Activated naive CD4-positive, alpha-beta T cell treated with anti-CD3 and anti-CD28 coated beads for 36 hours (primary cell): ENCODE measurements around the gene LRR1. TPM values are rescaled to one million over a fixed set of nuclear protein-coding genes. Genes with fewer than 3 reads are reported as not detected.
"Not testable (repeated sequence)": the region's sequence is repeated elsewhere in the genome, so short reads cannot be mapped to it uniquely, and the experiment has no call there.

Experiments used
- CTCF ChIA-PET: fragments of 350-600 bp; sonication (Branson Sonifier 250); formaldehyde crosslinking; loops from one replicate; lab custom pipeline; 2021; ENCODE audit warnings: antibody characterized with exemption; lab: Charles Lee
- DNase-seq: peaks from one replicate; pipeline ENCODE4 v3.0.0-alpha.2; 2020
- H3K27ac Mint-ChIP-seq: one replicate; pipeline ENCODE4 v1.8.0; 2021; ENCODE audit warnings: mild to moderate bottlenecking, mixed read lengths
- H3K27me3 Mint-ChIP-seq: one replicate; pipeline ENCODE4 v1.8.0; 2021; ENCODE audit warnings: low read depth, mixed read lengths
- H3K36me3 Mint-ChIP-seq: one replicate; pipeline ENCODE4 v1.8.0; 2021; ENCODE audit warnings: low read depth, mixed read lengths
- H3K4me1 Mint-ChIP-seq: one replicate; pipeline ENCODE4 v1.8.0; 2021; ENCODE audit warnings: low read depth, mixed read lengths
- H3K4me3 Mint-ChIP-seq: one replicate; pipeline ENCODE4 v1.8.0; 2021; ENCODE audit warnings: mild to moderate bottlenecking, moderate library complexity, mixed read lengths
- H3K9me3 Mint-ChIP-seq: one replicate; pipeline ENCODE4 v1.8.0; 2021; ENCODE audit warnings: mixed read lengths
- intact Hi-C: fragments of 100-400 bp; cut with micrococcal nuclease; formaldehyde crosslinking; loops from one replicate; pipeline ENCODE4 v1.15.1; 2023
- total RNA-seq, 2 experiments: library from RNA; stranded (reverse); gene quantifications; one replicate each; pipeline ENCODE4 v1.2.3, GENCODE V29; 2021

LRR1 gene
- total RNA-seq, 2 experiments from 2014 or later, result 47.7 to 49.1 TPM

GRCh38 chr14:49578141-49578540, 20.6 kb upstream of the LRR1 start:
- Mint-ChIP-seq H3K4me3 (no peak overlapping the region), H3K9me3 (no peaks in the 10 kb centered on the region), H3K27me3 (no peaks in the 10 kb centered on the region), H3K36me3 (peaks cover 53% of the 10 kb centered on the region), H3K4me1 (peaks cover 61% of the 10 kb centered on the region), H3K27ac (no peak overlapping the region)
- intact Hi-C loops, result no loop called here
- CTCF ChIA-PET, result interaction anchor here (1.7 kb wide), 1 partner anchor 116 kb away, joined by 6 read pairs; no protein-coding TSS in a partner anchor
- DNase-seq, result no peak

- intact Hi-C loops, result no loop called here
- Mint-ChIP-seq H3K4me3 (no peak overlapping the region), H3K9me3 (no peaks in the 10 kb centered on the region), H3K27me3 (no peaks in the 10 kb centered on the region), H3K27ac (no peak overlapping the region), H3K4me1 (peaks cover 65% of the 10 kb centered on the region), H3K36me3 (peaks cover 57% of the 10 kb centered on the region)
- CTCF ChIA-PET, result interaction anchor here (1.0 to 1.7 kb wide), 2 partner anchors 30 to 118 kb away, joined by 3 to 6 read pairs; no protein-coding TSS in a partner anchor
- DNase-seq, result no peak
Observed at GRCh38 chr14:49579841-49580240, 18.9 kb upstream of the LRR1 start.

GRCh38 chr14:49581209-49582112, 17.3 kb upstream of the LRR1 start:
- Mint-ChIP-seq H3K36me3 (peaks cover 72% of the 10 kb centered on the region), H3K9me3 (no peaks in the 10 kb centered on the region), H3K27ac (peak overlapping the region; percentile 54), H3K4me3 (no peak overlapping the region), H3K4me1 (peaks cover 61% of the 10 kb centered on the region), H3K27me3 (peaks cover 3% of the 10 kb centered on the region)
- intact Hi-C loops, result no loop called here
- no peak for DNase-seq
- CTCF ChIA-PET, result interaction anchor here (0.7 kb wide), 1 partner anchor 766 kb away, joined by 4 read pairs; no protein-coding TSS in a partner anchor

- H3K27me3 Mint-ChIP-seq, result peaks cover 3% of the 10 kb centered on the region
- intact Hi-C loops, result no loop called here
- peak overlapping the region; percentile 47 for H3K27ac Mint-ChIP-seq
- CTCF ChIA-PET, result interaction anchor here (1.3 kb wide), 1 partner anchor 42 kb away, joined by 4 read pairs; no protein-coding TSS in a partner anchor
- no peaks in the 10 kb centered on the region for H3K9me3 Mint-ChIP-seq
- H3K4me1 Mint-ChIP-seq, result peaks cover 59% of the 10 kb centered on the region
- no peak for DNase-seq
- peaks cover 67% of the 10 kb centered on the region for H3K36me3 Mint-ChIP-seq
- H3K4me3 Mint-ChIP-seq, result no peak overlapping the region
Observed at GRCh38 chr14:49582113-49582977, 16.4 kb upstream of the LRR1 start.

GRCh38 chr14:49583629-49584028, 15.1 kb upstream of the LRR1 start:
- CTCF ChIA-PET, result interaction anchor here (1.3 kb wide), 1 partner anchor 41 kb away, joined by 4 read pairs; no protein-coding TSS in a partner anchor

GRCh38 chr14:49584058-49584457, 14.7 kb upstream of the LRR1 start:
- CTCF ChIA-PET, result no interaction called here
- Mint-ChIP-seq H3K4me3 (peak overlapping the region; percentile 87), H3K9me3 (no peaks in the 10 kb centered on the region), H3K4me1 (peaks cover 49% of the 10 kb centered on the region), H3K36me3 (peaks cover 57% of the 10 kb centered on the region), H3K27ac (peak overlapping the region; percentile 75), H3K27me3 (peaks cover 3% of the 10 kb centered on the region)
- intact Hi-C loops, result no loop called here
- DNase-seq, result no peak

More at GRCh38 chr14:49583629-49584028, 15.1 kb upstream of the LRR1 start:
- Mint-ChIP-seq H3K9me3 (no peaks in the 10 kb centered on the region), H3K4me1 (peaks cover 52% of the 10 kb centered on the region), H3K27ac (peak overlapping the region; percentile 75), H3K27me3 (peaks cover 3% of the 10 kb centered on the region), H3K36me3 (peaks cover 59% of the 10 kb centered on the region), H3K4me3 (peak overlapping the region; percentile 87)
- no peak for DNase-seq
- intact Hi-C loops, result no loop called here

GRCh38 chr14:49584981-49585640, 13.6 kb upstream of the LRR1 start:
- not testable (repeated sequence) for H3K27me3 Mint-ChIP-seq, H3K9me3 Mint-ChIP-seq
- Mint-ChIP-seq H3K27ac (peak overlapping the region; percentile 98), H3K4me3 (peak overlapping the region; percentile 87), H3K4me1 (peaks cover 42% of the 10 kb centered on the region), H3K36me3 (peaks cover 54% of the 10 kb centered on the region)
- peak; percentile 35 for DNase-seq
- CTCF ChIA-PET, result interaction anchor here (0.6 to 3.8 kb wide), 6 partner anchors 10 to 497 kb away, joined by 3 to 33 read pairs (median 4); partner anchors contain the start of genes LRR1, MGAT2, POLE2 and RPL36AL
- intact Hi-C loops, result loop anchor here (5.0 kb wide), 2 partner anchors 532 to 937 kb away; partner anchors contain the start of gene VCPKMT

GRCh38 chr14:49585803-49586672, 12.7 kb upstream of the LRR1 start, which contains the start of gene RPS29:
Gene RPS29, minus strand, starts transcription at chr14:49586380. Its CDS starts 34 bp downstream, at chr14:49586346.
- CTCF ChIA-PET, result interaction anchor here (0.6 to 3.8 kb wide), 10 partner anchors 9 to 245 kb away, joined by 3 to 33 read pairs (median 5); partner anchors contain the start of genes LRR1, MGAT2 and RPL36AL
- Mint-ChIP-seq H3K27me3 (peaks cover 3% of the 10 kb centered on the region), H3K27ac (peak within 1 kb of the TSS; percentile 98), H3K9me3 (no peaks in the 10 kb centered on the region), H3K36me3 (peaks cover 51% of the 10 kb centered on the region), H3K4me3 (peak within 1 kb of the TSS; percentile 87), H3K4me1 (peaks cover 40% of the 10 kb centered on the region)
- DNase-seq, result peak; percentile 99
- intact Hi-C loops, result loop anchor here (1.0 to 5.0 kb wide), 15 partner anchors 12 to 1509 kb away; partner anchors contain the start of genes ARF6, DMAC2L, KLHDC2 and L2HGDH

GRCh38 chr14:49586673-49587460, 11.9 kb upstream of the LRR1 start:
- H3K9me3 Mint-ChIP-seq, result no peaks in the 10 kb centered on the region
- intact Hi-C loops, result loop anchor here (1.0 to 5.0 kb wide), 15 partner anchors 11 to 1508 kb away; partner anchors contain the start of genes ARF6, DMAC2L, KLHDC2 and L2HGDH
- CTCF ChIA-PET, result interaction anchor here (0.6 to 3.8 kb wide), 12 partner anchors 9 to 265 kb away, joined by 3 to 33 read pairs (median 4); partner anchors contain the start of genes LRR1, MGAT2, NEMF and RPL36AL
- peak; percentile 73 for DNase-seq
- peak overlapping the region; percentile 87 for H3K4me3 Mint-ChIP-seq
- H3K27me3 Mint-ChIP-seq, result peaks cover 3% of the 10 kb centered on the region
- H3K36me3 Mint-ChIP-seq, result peaks cover 44% of the 10 kb centered on the region
- peak overlapping the region; percentile 98 for H3K27ac Mint-ChIP-seq
- H3K4me1 Mint-ChIP-seq, result peaks cover 31% of the 10 kb centered on the region

GRCh38 chr14:49589387-49589786, 9.4 kb upstream of the LRR1 start:
- Mint-ChIP-seq H3K4me3 (no peak overlapping the region), H3K36me3 (peaks cover 21% of the 10 kb centered on the region), H3K27ac (no peak overlapping the region), H3K9me3 (no peaks in the 10 kb centered on the region), H3K4me1 (peaks cover 9% of the 10 kb centered on the region), H3K27me3 (peaks cover 3% of the 10 kb centered on the region)
- intact Hi-C loops, result loop anchor here (5.0 kb wide), 2 partner anchors 528 to 933 kb away; partner anchors contain the start of gene VCPKMT
- no peak for DNase-seq
- CTCF ChIA-PET, result no interaction called here
